DOHH2 (cell line): ENCODE results near the gene CXorf38.

Experiments
- CTCF ChIP-seq: fragments of 200-600 bp; sonication (generic); IDR thresholded peaks from one replicate; pipeline ENCODE4 v1.5.1; 2014; ENCODE audit warnings: antibody characterized with exemption, mild to moderate bottlenecking, low read depth, low read length; ENCODE audit not compliant: poor library complexity, severe bottlenecking
- EZH2phosphoT487 ChIP-seq: fragments of 200-600 bp; sonication (generic); IDR thresholded peaks from 2 replicates; pipeline ENCODE4 v1.6.1; 2017; ENCODE audit warnings: borderline replicate concordance, mild to moderate bottlenecking, antibody characterized with exemption, low read length, moderate library complexity, mixed read lengths

DNA sequence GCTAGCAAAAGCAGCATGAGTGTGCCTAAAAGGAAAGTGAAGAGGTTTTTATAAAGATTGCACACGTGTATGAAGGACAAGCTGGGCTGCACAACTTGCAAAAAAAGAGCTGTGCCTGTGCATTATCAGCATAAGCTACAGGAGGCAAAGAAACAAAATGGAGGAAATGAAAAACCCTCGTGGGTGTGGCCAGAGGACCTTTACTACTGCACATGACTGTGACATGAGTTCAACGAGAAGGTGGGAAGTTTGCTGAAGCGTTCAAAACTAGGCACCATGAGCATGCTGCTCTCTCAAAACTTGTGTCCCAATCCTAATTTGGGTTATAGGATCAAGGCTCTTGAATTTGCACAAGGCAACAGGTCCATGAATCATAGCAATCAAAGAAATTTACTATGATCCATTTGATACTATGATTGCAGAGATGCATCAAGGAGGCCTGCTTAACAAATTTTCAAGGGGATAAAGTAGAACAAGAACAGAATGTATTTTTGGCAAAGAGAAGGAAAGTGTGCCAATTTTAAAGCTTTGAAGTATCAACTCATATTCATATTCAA lies 38.1 kb upstream of the CXorf38 start:
- no peak for TF ChIP-seq CTCF
- TF ChIP-seq EZH2phosphoT487 = no peak
